T47D (cell line): ENCODE results near the gene EEFSEC.

Source experiments
- DNase-seq, 2 experiments: peaks; one replicate each; pipeline versions ENCODE4 v3.0.0 to v3.0.0-alpha.2; 2011 to 2012; ENCODE audit warnings: low read depth in 1 of 2, low spot score in 1 of 2
- JUND ChIP-seq: IDR thresholded peaks from 2 replicates; pipeline ENCODE4 v1.6.1; 2012; ENCODE audit warnings: low read depth
- in situ Hi-C: cut with HindIII; loops from 2 replicates; pipeline ENCODE4 v1.10.0; 2016; ENCODE audit warnings: low sequenced_read_pairs, low pct_unique_long_range_greater_than_20kb

The EEFSEC gene

GRCh38 chr3:128452120-128452519 lies 298.8 kb downstream of the EEFSEC start:
- DNase-seq: no peak
- no peak for TF ChIP-seq JUND
- in situ Hi-C loops: no loop called here

- in situ Hi-C loops: no loop called here
- DNase-seq: no peak
- no peak for TF ChIP-seq JUND
These were observed 299.5 kb downstream of the EEFSEC start for GRCh38 chr3:128452678-128453275.

- no peak for DNase-seq
- in situ Hi-C loops: no loop called here
- TF ChIP-seq JUND: no peak
These were observed 300.4 kb downstream of the EEFSEC start for GRCh38 chr3:128453501-128454309.

GRCh38 chr3:128454310-128454618 lies 301.0 kb downstream of the EEFSEC start:
- TF ChIP-seq JUND: no peak

GRCh38 chr3:128455116-128455515 lies 301.8 kb downstream of the EEFSEC start:
- in situ Hi-C loops: no loop called here
- TF ChIP-seq JUND: no peak
- DNase-seq: no peak

More at GRCh38 chr3:128454310-128454618, 301.0 kb downstream of the EEFSEC start:
- DNase-seq: no peak
- in situ Hi-C loops: no loop called here

- no peak for DNase-seq
- TF ChIP-seq JUND: no peak
- in situ Hi-C loops: no loop called here
These were observed 302.8 kb downstream of the EEFSEC start for GRCh38 chr3:128455786-128456748.

GRCh38 chr3:128456776-128457715 lies 303.8 kb downstream of the EEFSEC start:
- in situ Hi-C loops: no loop called here
- TF ChIP-seq JUND: no peak
- DNase-seq: no peak

- in situ Hi-C loops: no loop called here
- TF ChIP-seq JUND: no peak
These were observed 304.7 kb downstream of the EEFSEC start for GRCh38 chr3:128457937-128458336.

More at GRCh38 chr3:128457937-128458336, 304.7 kb downstream of the EEFSEC start:
- DNase-seq: no peak
